Right atrium auricular region (tissue), 2 donors: ENCODE data around the gene DHRS12. TPM values are rescaled to one million over a fixed set of nuclear protein-coding genes. Genes with fewer than 3 reads are reported as not detected.
A peak's percentile ranks its signal among the peaks of the same experiment; 100 is the strongest.

Source experiments
- DNase-seq: peaks from one replicate; pipeline ENCODE4 v3.0.0-alpha.2; 2019; ENCODE audit warnings: low spot score
- H3K27ac ChIP-seq, 2 donors: fragments of 200-600 bp; sonication (generic); 1 replicate in 1 of 2; 2 replicates in 1 of 2; pipeline ENCODE4 v1.5.1; 2016 to 2019
- H3K27me3 ChIP-seq, 2 donors: fragments of 200-600 bp; sonication (generic); one replicate each; pipeline versions ENCODE4 v1.5.1 to v1.6.0; 2017 to 2019
- H3K36me3 ChIP-seq: fragments of 200-600 bp; sonication (generic); one replicate; pipeline ENCODE4 v1.5.1; 2016
- H3K4me1 ChIP-seq, 2 donors: fragments of 200-600 bp; sonication (generic); one replicate each; pipeline versions ENCODE4 v1.5.1 to v1.6.0; 2017 to 2019
- H3K4me3 ChIP-seq, 2 donors: fragments of 200-600 bp; sonication (generic); 1 replicate in 1 of 2; 2 replicates in 1 of 2; pipeline ENCODE4 v1.5.1; 2017 to 2019; ENCODE audit warnings: mild to moderate bottlenecking in 1 of 2, moderate library complexity in 1 of 2
- H3K9me3 ChIP-seq, 2 donors: fragments of 200-600 bp; sonication (generic); one replicate each; pipeline ENCODE4 v1.5.1; 2019
- total RNA-seq, 2 donors: library from RNA; depleted of rRNA; stranded (reverse); fragments of >200 nt; gene quantifications; one replicate each; pipeline ENCODE4 v1.1.0, GENCODE V29; 2016
- TF ChIP-seq, protein P1 (sequence below), 2 donors: fragments of 200-600 bp; sonication (generic); IDR thresholded peaks; one replicate each; pipeline ENCODE4 v1.5.1; 2019; ENCODE audit warnings: antibody characterized with exemption in 2 of 2

DHRS12 gene
- total RNA-seq, 2 donors from 2014 or later: 9.6 to 10.1 TPM

DNA sequence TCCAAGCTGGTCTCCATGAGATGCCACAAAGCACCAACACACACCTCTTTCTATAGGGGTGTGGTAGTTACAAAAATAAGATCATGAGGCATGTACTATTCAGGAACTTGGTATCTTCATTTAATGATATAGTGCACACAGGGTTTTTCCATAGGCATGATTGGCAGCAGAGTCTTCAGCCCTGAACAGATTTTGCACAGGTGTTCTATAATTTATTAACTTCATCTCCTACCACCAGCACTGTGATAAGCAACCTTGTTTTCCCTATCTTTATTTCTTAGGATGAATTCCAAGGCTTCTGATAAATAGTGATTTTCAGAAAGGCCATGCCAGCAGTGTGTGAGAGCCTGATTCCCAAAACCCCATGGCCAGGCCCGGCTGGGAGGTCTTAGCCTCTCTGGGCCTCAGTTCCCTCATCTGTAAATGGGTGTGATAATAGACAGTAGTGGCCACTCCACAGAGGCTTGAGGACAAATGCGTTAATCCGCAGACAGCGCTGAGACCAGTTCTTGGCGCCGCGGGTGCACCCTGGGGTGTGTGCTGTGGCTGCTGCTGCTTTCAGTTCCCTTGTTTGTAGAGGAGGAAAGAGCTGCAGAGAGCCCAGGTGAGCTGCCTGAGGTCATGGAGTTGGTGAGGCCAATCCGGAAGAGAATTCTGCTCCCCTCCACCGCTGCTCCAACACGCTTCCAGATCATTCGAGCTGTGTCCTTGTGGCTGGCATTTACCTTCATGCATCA is 33.1 kb downstream of the DHRS12 start:
- peak; percentile 57 for DNase-seq
- Histone ChIP-seq H3K9me3 (no peaks in the 10 kb centered on the region), H3K27me3 (no peaks in the 10 kb centered on the region), H3K27ac (peak overlapping the region; percentile 80 to 83), H3K4me1 (peaks cover 0 to 41% of the 10 kb centered on the region in 2 donors), H3K4me3 (no peak overlapping the region), H3K36me3 (no peaks in the 10 kb centered on the region)
- TF ChIP-seq, protein P1, sequence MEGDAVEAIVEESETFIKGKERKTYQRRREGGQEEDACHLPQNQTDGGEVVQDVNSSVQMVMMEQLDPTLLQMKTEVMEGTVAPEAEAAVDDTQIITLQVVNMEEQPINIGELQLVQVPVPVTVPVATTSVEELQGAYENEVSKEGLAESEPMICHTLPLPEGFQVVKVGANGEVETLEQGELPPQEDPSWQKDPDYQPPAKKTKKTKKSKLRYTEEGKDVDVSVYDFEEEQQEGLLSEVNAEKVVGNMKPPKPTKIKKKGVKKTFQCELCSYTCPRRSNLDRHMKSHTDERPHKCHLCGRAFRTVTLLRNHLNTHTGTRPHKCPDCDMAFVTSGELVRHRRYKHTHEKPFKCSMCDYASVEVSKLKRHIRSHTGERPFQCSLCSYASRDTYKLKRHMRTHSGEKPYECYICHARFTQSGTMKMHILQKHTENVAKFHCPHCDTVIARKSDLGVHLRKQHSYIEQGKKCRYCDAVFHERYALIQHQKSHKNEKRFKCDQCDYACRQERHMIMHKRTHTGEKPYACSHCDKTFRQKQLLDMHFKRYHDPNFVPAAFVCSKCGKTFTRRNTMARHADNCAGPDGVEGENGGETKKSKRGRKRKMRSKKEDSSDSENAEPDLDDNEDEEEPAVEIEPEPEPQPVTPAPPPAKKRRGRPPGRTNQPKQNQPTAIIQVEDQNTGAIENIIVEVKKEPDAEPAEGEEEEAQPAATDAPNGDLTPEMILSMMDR (IDR thresholded peaks at IDR 0.05): no peak

DNA sequence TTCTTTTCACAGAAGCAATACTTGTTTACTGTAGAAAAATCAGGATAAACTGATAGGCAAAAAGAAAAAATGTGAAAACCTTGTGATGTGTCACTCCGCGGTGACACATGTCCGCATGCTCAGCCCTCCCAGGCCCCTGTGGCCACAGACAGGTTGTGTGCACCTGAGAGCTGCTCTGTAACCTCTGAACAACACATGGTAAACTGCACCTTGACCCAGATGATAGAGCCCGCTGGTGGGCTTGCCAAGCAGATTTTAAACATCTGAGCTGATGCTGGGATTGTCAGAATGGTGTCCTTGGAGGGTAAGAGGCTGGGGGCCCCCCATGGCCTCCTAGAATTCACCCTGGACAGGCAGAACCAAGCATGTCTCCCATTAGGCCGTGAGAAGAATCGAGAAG is 33.8 kb downstream of the DHRS12 start:
- H3K4me3 ChIP-seq: no peak overlapping the region
- H3K36me3 ChIP-seq: no peaks in the 10 kb centered on the region
- TF ChIP-seq, protein P1 (IDR thresholded peaks at IDR 0.05): no peak
- DNase-seq: peak; percentile 58
- H3K9me3 ChIP-seq: no peaks in the 10 kb centered on the region
- peak overlapping the region; percentile 80 to 83 for H3K27ac ChIP-seq
- no peaks in the 10 kb centered on the region for H3K27me3 ChIP-seq
- H3K4me1 ChIP-seq: peaks cover 0 to 44% of the 10 kb centered on the region in 2 donors

DNA sequence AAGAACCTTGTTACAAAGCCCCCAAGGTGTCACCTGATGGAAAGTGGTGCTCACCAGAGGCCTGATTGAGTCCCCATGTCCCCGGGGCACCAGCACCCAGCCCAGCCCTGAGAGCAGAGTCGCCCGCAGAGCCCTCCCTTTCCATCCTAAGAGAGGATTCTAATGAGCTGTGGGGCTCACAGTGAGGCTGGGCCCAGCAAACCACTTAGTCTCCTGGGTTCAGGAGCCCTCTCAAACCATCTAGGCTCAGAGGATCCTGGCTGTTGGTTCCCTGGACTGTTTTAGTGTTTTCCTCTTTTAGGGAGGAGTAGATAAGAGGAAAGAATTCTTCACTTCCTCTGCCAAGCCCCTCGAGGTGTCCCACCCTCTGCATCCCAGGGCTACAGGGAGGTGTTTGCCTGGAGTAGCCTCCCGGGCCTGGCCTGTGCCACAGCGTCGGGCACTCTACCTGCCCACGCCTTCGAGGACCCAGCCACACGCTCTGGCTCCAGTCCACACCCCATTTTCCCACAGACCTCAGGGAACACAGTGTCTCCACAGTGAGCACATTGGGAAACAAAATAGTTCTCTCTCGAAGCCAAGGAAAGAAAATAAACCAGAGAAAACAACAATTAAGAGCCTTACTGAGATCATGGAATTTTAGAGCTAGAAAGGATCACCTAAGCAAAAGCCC is 34.4 kb downstream of the DHRS12 start:
- Histone ChIP-seq H3K27me3 (no peaks in the 10 kb centered on the region), H3K27ac (peak overlapping the region; percentile 80 to 83), H3K4me1 (peaks cover 0 to 50% of the 10 kb centered on the region in 2 donors), H3K4me3 (no peak overlapping the region), H3K36me3 (no peaks in the 10 kb centered on the region), H3K9me3 (no peaks in the 10 kb centered on the region)
- TF ChIP-seq, protein P1 (IDR thresholded peaks at IDR 0.05): no peak
- DNase-seq: peak; percentile 85

DNA sequence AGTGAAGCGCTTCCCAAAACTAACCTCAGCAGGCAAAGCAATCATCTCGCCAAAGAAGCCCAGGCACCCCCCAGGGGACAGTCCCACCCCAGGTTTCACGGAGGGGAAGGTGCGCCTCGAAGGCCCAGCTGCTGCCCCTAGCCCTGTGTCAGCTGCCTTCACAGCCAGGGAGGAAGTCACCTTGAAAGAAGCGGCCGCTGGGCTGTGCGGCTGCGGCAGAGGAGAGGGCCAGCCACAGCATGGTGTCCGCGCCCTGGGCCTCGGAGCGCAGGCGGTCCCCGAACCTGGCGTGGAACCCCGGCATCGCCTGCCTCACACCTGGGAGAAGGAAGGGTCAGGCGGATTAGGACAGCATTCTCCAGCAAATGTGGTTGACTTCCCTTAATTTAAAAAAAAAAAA is 35.0 kb downstream of the DHRS12 start:
- H3K36me3 ChIP-seq: no peaks in the 10 kb centered on the region
- H3K27me3 ChIP-seq: no peaks in the 10 kb centered on the region
- H3K9me3 ChIP-seq: no peaks in the 10 kb centered on the region
- no peak overlapping the region for H3K4me3 ChIP-seq
- TF ChIP-seq, protein P1 (IDR thresholded peaks at IDR 0.05): no peak
- H3K4me1 ChIP-seq: peaks cover 0 to 56% of the 10 kb centered on the region in 2 donors
- H3K27ac ChIP-seq: peak overlapping the region; percentile 80 to 83
- DNase-seq: no peak

DNA sequence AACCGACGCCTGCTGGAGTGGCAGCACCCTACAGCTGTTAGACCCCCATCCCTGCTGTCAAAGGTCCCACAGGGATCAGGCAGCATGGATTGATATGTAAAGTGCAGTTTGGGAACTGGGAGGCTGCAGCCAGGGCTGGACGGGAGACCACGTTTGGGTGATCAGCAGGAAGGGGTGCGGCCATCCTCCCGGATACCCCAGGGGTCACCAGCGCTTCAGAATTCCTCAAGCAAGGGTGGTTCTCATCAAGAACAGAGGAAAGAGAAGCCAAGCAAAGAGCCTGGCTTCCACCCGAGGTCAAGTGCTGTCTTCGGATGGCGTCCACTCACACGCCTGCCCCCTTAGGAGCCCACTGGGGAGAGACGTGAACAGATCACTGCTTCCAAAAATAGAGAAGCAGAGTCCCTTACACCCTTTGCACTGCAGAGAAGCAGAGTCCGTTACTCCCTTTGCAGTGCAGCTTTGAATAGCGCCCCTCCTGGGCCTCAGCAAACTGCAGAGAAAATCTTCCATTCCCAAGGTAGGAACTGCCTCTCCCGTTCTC is 35.5 kb downstream of the DHRS12 start:
- Histone ChIP-seq H3K27ac (peak overlapping the region; percentile 80 to 83), H3K9me3 (no peaks in the 10 kb centered on the region), H3K4me1 (peaks cover 0 to 61% of the 10 kb centered on the region in 2 donors), H3K36me3 (no peaks in the 10 kb centered on the region), H3K27me3 (no peaks in the 10 kb centered on the region), H3K4me3 (no peak overlapping the region)
- DNase-seq: no peak
- TF ChIP-seq, protein P1 (IDR thresholded peaks at IDR 0.05): peak; percentile 26 to 44
